Suppressor macrophage treated with lipopolysaccharide for 4 hours (primary cell): ENCODE results near the gene CSNK1G3.
"Not testable (repeated sequence)": the region's sequence is repeated elsewhere in the genome, so short reads cannot be mapped to it uniquely, and the experiment has no call there.

Experiments
- DNase-seq: peaks from one replicate; pipeline ENCODE4 v3.0.0-alpha.2; 2020

Gene CSNK1G3

GRCh38 chr5:123561230-123561629 lies 49.3 kb downstream of the CSNK1G3 start:
- DNase-seq = no peak

DNA sequence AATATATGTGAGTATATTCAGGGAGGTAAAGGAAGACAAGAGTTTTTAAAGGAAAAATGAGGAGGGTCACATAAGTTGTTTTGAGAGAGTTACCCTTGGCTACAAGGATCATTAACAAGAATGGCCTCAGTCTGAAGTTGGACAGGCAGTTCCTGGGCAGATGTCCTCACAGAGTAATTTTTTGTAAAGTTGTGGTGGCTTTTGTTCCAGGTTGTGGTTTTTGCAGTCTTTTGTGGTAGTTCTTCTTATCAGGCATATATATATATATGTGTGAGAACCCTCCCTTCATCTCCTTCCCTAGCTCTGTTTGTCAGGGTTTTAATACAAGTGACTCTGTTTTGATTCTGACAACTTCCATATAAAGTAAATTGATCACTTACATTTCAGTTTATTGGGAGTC lies 60.0 kb downstream of the CSNK1G3 start:
- no peak for DNase-seq

GRCh38 chr5:123578390-123578789 lies 66.4 kb downstream of the CSNK1G3 start:
- no peak for DNase-seq

GRCh38 chr5:123579410-123579809 lies 67.4 kb downstream of the CSNK1G3 start:
- no peak for DNase-seq

GRCh38 chr5:123582550-123583285 lies 70.7 kb downstream of the CSNK1G3 start:
- peak; percentile 67 for DNase-seq

- DNase-seq = no peak
Observed at GRCh38 chr5:123585871-123586270, 73.9 kb downstream of the CSNK1G3 start.

GRCh38 chr5:123594434-123594833 lies 82.5 kb downstream of the CSNK1G3 start:
- no peak for DNase-seq

GRCh38 chr5:123597018-123597417 lies 85.0 kb downstream of the CSNK1G3 start:
- DNase-seq = no peak

- no peak for DNase-seq
Observed at GRCh38 chr5:123598028-123598689, 86.2 kb downstream of the CSNK1G3 start.

DNA sequence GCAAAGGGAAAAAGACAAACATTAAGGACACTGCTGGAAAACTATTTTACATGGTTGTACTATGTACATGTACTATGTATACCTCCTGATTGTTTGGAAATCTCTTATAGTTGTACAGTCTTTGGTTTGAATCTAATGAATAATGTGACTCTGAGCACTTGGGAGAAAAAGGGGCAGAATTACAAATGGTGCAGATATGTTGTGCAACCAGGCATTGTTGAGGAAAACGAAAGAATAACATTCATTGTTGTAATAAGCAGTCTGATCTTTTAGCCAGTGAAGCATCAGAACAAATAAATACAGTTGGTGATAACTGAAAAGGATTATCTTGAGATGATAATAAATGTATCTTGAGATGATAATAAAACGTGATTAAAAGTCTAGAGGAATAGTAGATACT lies 87.2 kb downstream of the CSNK1G3 start:
- no peak for DNase-seq

DNA sequence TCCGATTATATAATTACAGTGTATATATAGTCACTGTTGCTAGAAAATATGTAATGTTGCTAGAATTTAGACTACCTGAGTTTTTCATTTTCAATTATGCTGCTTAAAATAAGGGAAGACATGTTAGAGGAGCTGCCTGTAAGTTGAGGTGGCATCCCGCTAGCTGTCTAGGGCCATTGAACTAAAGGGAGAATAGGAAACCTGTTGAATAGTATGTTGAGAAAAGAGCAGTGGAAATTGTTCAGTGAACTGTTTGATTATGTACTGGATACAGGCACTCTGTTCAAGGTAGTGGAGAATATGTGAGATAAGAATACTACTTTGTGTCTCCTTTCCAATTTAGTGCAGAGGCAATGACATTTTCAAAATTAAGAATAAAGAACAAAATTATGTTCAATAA lies 89.6 kb downstream of the CSNK1G3 start:
- DNase-seq = no peak

- DNase-seq = peak; percentile 12
Observed at GRCh38 chr5:123605822-123606221, 93.8 kb downstream of the CSNK1G3 start.

DNA sequence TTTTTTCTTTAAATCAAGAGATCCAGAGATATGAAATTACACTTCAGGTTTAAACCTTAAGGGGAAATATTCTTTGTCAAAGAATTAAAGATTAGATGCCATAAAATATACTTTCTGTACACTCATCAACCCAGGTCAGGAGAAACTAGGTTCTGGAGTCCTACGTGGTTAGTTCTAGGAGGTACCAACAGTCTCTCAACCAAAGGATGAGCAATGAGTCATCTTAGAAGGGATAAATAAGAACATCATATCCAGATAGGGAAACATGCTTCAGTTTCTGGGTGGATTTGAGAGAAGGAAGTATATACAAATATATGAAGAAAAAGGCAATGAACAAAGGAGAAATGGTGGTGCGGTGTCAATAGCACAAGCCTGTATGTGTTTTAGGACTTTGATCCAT lies 98.2 kb downstream of the CSNK1G3 start:
- no peak for DNase-seq

- DNase-seq = peak; percentile 65
Observed at GRCh38 chr5:123610665-123611405, 98.9 kb downstream of the CSNK1G3 start.

DNA sequence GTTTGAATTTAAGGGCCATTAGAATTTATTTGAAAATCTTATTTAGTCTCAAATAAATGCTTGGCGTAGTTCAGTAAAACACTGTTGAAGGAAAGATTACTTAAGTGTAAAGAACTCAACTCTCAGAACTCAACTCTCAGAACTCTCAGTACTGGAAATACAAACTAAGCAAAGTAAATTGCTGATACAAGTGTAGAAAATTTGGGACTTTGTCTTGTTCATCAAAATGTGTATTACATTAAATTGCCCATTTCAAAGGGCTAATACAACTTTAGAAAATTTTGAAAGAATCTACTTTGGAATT lies 99.4 kb downstream of the CSNK1G3 start:
- DNase-seq = no peak

GRCh38 chr5:123617561-123617960 lies 105.6 kb downstream of the CSNK1G3 start:
- no peak for DNase-seq

DNA sequence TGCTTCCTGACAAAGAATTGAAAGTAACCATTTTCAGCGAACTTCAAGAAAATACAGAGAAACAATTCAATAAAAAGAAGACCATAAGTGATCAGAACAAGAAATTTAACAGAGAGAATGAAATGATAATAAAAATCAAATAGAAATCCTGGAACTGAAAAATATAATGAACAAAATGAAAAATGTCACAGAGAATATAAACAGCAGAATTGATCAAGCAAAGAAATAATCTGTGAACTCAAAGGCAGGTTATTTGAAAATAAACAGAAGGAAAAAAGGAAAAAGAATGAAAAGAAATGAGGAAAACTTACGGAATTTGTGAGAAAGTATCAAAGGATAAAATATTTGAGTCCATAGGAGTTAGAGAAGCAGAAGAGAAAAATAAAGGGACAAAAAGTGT lies 114.1 kb downstream of the CSNK1G3 start:
- no peak for DNase-seq

DNA sequence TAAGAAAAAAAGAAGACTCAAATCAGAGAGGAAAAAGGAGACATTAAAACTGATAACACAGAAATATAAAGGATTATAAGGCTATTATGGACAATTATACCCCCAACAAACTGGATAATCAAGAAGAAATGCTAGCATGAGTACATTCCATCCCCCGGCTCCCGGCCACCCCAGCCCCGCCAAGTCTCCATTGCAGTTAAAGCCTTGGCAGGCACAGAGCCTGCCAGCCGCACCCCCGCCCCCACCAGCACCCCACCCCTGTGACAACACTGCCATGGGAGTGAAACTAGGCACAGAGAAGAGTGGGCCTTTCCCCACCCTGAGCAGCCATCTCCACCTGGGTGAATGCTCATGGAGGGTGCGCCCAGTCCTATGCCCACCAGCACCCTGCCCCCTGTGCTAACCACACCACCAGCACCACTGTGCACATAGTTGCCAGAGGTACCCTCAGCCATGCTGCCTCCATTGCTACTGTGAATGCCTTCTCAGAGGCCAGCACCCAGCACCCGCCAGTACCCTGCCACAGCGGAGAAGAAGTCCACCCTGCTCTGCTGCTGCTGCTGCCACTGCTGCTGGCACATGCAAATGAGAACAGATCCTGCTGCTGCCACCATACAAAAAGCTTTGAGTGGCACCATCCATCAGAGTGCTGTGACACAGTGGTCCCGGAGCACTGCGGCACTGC lies 117.0 kb downstream of the CSNK1G3 start:
- no peak for DNase-seq

DNA sequence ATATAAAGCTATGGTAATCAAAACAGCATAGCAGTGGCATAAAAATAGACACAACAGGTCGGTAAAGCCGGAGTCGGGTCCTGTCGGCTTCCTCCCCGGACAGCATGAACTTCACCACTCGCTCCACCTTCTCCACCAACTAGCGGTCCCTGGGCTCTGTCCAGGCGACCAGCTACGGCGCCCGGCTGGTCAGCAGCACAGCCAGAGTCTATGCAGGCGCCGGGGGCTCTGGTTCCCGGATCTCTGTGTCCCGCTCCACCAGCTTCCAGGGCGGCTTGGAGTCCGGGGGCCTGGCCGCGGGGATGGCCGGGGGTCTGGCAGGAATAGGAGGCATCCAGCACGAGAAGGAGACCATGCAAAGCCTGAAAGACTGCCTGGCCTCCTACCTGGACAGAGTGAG lies 124.0 kb downstream of the CSNK1G3 start:
- DNase-seq = no peak

DNA sequence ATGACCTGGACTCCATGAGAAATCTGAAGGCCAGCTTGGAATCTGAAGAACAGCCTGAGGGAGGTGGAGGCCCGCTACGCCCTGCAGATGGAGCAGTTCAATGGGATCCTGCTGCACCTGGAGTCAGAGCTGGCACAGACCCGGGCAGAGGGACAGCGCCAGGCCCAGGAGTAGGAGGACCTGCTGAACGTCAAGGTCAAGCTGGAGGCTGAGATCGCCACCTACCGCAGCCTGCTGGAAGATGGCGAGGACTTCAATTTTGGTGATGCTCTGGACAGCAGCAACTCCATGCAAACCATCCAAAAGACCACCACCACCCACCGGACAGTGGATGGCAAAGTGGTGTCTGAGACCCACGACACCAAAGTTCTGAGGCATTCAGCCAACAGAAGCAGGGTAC lies 125.1 kb downstream of the CSNK1G3 start:
- DNase-seq = not testable (repeated sequence)

- no peak for DNase-seq
Observed at GRCh38 chr5:123639244-123639643, 127.3 kb downstream of the CSNK1G3 start.

GRCh38 chr5:123645024-123645603 lies 133.1 kb downstream of the CSNK1G3 start:
- DNase-seq = no peak

GRCh38 chr5:123647066-123647465 lies 135.1 kb downstream of the CSNK1G3 start:
- DNase-seq = peak; percentile 46
